HG03135 (cell line): ENCODE measurements around the gene ULK3.
A peak's percentile ranks its signal among the peaks of the same experiment; 100 is the strongest.
"Not testable (repeated sequence)": the region's sequence is repeated elsewhere in the genome, so short reads cannot be mapped to it uniquely, and the experiment has no call there.

Source experiments
- ATAC-seq: cut with Tn5 transposase; IDR thresholded peaks from one replicate; pipeline ENCODE4 v1.9.1; 2021; ENCODE audit warnings: mild to moderate bottlenecking, moderate library complexity; ENCODE audit not compliant: unreplicated experiment

ULK3 gene, protein sequence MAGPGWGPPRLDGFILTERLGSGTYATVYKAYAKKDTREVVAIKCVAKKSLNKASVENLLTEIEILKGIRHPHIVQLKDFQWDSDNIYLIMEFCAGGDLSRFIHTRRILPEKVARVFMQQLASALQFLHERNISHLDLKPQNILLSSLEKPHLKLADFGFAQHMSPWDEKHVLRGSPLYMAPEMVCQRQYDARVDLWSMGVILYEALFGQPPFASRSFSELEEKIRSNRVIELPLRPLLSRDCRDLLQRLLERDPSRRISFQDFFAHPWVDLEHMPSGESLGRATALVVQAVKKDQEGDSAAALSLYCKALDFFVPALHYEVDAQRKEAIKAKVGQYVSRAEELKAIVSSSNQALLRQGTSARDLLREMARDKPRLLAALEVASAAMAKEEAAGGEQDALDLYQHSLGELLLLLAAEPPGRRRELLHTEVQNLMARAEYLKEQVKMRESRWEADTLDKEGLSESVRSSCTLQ

DNA sequence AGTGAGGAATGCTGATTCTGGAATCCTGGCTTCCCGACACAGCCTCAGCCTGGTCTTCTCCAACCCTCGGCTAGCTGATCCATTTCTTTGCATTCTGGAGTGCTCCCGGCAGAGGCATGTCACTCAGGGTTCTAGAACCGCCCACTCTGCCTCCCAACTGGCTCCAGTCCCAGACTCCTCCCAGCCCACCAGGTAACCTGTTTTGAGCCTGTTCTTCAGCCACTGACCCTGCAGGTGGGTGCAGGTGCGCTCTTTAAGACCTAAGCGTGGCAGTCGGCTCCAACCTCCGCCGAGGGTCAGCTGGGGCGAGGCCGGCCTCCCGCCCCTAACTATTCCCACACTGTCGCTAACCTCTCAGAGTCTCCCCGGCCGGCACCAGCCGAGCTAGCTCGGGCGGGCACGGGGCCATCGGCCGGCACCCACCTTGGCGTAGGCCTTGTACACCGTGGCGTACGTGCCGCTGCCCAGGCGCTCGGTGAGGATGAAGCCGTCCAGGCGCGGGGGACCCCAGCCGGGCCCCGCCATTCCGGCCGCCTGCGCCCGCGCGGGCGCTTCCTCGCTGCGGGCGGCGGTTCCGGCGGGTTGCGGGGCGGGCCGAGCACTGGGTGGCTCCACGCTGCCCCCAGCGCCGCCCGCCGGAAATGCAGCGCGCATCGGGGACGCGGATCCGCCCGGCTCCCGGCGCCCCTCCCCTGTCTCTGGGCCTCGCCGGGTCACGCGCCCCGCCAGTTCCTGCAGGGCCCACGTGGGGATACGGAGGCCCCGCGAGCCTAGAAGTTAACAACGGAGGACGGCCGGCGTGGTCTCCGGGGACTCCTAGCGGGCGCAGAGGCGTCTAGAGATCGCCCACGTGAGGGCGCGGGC is at the start of gene ULK3:
Gene ULK3 (minus strand): TSS at position 576 of the 864 bp plus-strand sequence. CDS start 51 bp downstream, at position 525.
- ATAC-seq: peak; percentile 72

GRCh38 chr15:74892313-74892712 is 49.4 kb upstream of the ULK3 start:
- ATAC-seq: no peak

DNA sequence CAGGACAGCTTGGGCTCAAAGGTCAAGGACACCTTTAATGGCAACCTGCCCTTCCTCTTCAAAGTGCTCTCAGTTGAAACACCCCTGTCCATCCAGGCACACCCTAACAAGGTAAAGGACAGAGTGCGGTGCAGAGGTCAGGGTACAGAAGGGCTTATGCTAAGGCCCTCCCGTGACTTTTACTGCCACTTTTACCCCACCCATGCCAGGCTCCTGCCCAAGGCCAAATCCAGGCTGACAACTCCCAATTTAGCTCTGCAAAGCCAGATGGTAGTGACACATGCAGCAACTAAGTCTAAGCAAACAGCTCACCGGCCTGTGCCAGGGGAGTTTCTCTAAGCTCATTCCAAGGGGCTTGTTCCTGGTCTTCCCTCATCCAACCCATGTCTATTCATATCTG is 48.5 kb upstream of the ULK3 start:
- no peak for ATAC-seq

GRCh38 chr15:74890665-74890960 is 47.7 kb upstream of the ULK3 start:
- ATAC-seq: no peak

- ATAC-seq: peak; percentile 88
Measured at GRCh38 chr15:74889883-74890664, 47.1 kb upstream of the ULK3 start, which contains the start of gene MPI. MPI (plus strand) TSS chr15:74890042; CDS start chr15:74890074, 32 bp downstream.

DNA sequence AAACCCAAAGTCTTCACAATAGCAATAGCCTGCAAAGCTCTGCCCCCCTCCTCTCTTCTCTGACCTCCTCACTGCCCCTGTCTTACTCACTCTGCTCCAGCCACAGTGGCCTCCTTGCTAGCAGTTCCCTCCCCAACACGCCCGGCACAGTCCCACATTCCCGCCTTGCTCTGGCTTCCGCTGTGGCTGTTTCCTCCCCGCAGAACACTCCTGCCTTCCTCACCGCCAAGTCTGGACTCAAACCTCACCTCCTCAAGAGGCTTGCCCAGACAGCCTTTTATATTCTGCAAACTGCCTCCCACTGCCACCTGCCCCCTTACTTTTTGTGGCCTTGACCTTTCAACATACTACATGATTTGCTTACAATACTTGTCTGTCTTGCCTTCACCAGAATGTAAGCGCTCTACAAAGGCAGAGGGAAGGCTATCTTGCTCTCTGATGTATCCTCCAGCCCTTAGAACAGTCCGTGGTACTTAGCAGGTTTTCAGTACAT is 46.5 kb upstream of the ULK3 start:
- ATAC-seq: peak; percentile 26

GRCh38 chr15:74888716-74889115 is 45.8 kb upstream of the ULK3 start:
- no peak for ATAC-seq

GRCh38 chr15:74887537-74888193 is 44.7 kb upstream of the ULK3 start:
- not testable (repeated sequence) for ATAC-seq

- ATAC-seq: no peak
Measured at GRCh38 chr15:74885461-74885860, 42.5 kb upstream of the ULK3 start.

DNA sequence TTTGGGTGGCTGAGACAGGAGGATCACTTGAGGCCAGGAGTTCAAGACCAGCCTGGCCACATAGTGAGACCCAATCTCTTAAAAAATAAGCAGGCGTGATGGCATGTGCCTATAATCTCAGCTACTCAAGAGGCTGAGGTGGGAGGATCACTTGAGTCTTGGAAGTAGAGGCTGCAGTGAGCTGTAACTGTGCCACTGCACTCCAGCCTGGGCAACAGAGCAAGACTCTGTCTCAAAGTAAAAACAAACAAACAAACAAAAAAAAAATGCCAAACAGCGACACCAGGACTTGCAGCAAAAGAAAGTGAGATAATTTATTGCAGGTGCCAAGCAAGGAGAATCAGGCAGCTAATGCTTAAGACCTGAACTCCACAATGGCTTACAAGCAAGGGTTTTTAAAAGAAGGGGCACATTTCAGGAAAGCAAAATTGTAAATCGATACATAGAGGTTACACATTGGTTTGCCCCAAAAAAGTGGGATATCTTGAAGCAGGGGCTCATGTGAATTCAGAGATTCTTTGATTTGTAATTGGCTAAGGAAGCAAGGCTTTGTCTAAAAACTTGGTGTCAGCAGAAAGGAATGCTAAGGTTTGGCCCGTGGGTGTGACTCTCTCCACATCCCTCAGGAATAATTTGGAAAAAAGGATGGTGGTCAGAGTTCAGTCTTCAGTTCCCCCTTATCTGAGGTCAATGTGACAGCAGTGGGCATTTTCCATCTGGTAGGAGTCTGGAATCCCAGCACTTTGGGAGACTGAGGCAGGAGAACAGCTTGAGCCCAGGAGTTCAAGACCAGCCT is 41.7 kb upstream of the ULK3 start:
- ATAC-seq: no peak

DNA sequence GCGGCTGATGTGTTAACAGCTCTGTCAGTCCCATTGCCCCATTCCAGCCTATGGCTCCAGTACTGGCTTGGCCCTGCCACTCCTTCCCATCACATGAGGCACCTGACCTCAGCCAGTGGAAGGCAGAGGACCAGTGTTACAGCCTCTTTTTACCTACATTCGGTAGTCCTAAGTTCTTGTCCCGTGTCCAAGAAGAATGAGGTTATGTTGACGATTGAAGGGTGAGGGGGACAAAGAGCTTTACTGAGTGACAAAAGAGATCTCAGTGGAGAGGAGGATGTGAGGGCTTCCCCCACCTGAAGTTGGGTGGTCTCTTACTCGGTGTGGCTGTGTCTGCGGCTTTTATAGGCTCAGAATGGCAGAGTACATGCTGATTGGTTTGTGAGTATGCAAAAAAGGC is 39.6 kb upstream of the ULK3 start:
- ATAC-seq: no peak

DNA sequence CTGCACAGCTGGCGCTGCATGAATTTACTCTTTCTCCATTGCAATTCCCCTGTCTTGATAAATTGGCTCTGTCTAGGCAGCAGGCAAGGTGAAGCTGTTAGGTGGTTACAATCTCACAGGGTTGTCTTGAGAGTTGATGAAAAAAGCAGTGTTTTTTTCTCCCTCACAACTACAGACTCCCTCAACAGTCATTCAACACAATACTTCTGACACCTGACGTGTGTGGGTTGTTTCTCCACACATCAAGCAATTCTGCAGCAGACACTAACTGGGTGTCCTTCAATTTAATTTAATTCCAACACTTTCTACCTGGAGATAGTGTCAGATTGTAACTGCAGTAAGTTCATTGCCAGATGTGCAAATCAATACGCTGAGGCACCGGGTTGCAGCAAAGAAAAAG is 35.3 kb upstream of the ULK3 start:
- ATAC-seq: no peak

DNA sequence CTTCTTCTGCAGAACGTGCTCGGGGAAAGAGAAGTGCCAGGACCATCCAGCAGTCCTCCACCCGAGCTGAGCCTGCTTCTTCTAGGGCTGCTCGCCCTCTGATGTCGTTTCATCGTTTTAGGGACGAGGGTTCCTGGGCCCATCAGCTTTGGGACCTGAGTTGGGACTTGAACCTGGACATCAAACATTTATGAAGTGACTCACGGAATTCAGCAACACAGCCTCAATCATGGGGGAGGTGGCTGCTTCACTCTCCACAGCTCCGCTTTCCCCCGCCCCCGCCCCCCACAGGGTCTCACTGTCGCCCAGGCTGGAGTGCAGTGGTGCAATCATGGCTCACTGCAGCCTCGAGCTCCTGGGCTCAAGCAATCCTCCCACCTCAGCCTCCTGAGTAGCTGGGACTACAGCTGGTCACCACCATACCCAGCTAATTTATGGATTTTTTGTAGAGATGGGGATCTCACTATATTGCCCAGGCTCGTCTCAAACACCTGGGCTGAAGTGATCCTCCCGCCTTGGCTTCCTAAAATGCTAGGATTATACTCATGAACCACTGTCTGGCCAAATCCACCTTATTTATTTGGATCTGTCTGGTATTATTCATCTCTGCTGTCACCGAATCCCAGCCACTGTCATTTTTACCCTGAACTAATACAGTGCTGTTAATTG is 30.9 kb upstream of the ULK3 start:
- no peak for ATAC-seq

- ATAC-seq: peak; percentile 84
Measured at GRCh38 chr15:74873036-74873755, 30.2 kb upstream of the ULK3 start, which contains the start of gene SCAMP2. SCAMP2 (minus strand) TSS chr15:74873365; CDS start chr15:74873255, 110 bp downstream.

DNA sequence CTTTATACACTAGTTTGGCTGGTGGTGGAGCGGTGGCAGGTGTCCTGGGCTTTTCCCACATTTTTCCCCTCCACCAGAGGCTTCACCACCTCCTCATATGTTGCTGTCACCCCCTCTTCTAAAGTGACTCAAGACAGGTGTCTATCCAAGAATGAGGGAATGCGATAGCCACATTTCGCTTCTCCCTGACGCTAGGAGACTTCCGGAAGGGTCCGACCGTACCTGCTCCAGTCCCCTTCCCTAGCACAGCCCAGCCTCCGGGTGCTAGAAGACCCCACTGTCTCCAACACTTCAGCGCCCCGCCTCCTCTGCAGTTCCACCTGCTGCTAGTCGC is 29.7 kb upstream of the ULK3 start:
- no peak for ATAC-seq

DNA sequence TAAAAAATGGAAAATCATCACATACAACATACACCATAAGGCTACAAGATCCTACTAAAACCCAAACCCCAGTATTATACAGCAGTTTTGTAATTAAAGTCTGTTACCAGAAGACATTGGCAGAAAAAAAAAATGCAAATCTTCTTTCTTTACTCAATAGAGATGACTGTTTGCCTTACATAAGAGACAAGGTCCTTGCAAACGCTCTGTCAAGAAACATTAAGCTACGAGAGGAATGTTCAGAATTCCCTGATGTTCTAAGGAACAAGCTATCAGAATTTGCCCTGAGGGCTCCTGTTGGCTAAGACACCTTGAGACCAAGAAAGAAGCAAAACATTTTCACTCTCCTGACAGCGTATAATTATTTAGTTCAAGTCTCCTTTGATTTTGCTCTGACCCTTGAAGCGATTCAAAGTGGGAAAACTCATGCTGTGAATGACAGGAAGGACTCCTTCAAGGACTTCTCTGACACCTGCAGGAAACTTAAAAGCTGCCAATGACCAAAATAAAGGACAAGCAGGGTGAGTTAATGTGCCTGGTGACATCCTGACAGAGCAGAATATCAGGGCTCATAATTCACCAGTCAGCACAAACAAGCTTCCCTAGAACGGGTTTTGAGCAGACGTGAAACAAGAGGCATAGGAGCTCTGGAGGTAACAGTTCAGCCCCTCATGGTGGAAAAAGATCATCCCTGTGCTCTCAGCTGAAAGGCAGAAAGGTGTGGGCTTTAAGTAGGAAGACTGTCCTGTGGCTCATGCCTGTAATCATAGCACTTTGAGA is 27.7 kb upstream of the ULK3 start:
- no peak for ATAC-seq

DNA sequence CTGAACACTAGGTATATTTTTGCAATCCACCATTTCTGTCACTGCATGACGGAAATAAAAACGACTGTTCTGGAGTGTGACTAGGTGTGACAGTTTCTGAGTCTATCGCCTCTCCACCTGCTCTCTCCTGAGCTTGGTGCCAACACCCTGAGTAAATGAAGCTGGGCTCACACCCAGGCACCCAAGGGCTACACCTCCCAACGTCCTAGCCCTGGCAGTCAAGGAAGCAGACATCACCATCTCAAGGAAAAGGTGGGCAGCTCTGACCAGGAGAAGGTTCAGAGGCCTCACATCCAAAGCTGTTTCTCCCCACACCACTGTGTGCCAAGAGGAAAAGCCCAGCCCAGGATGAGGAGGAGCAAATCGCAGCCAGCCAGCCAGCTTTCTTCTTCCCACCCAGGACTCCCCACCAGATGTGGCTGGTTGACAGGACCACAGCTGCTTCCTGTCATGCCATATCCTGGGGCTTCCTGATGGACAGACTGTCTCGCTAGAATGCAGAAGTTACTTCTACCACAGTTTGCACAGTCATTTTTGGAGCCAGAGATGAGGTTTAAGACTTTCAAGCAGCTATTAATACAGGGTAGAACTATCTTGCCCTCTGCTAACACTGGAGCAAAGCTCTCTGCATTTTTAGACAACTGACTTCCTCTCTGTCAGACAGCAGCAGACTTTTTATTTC is 26.9 kb upstream of the ULK3 start:
- peak; percentile 53 for ATAC-seq
